T-helper 2 cell treated with Interferon-gamma antibody and Interleukin-4, amounts not matched to agents 5 μg/mL and 100 μg/mL, for 36 hours (primary cell): ENCODE results near the gene CACNB2.

Experiments
- DNase-seq: peaks from one replicate; pipeline ENCODE4 v3.0.0; 2021; ENCODE audit warnings: low spot score
- H3K27ac Mint-ChIP-seq: one replicate; pipeline ENCODE4 v1.8.0; 2021; ENCODE audit warnings: mild to moderate bottlenecking, mixed read lengths
- H3K27me3 Mint-ChIP-seq: one replicate; pipeline ENCODE4 v1.8.0; 2021; ENCODE audit warnings: low read depth, mixed read lengths
- H3K36me3 Mint-ChIP-seq: one replicate; pipeline ENCODE4 v1.8.0; 2021; ENCODE audit warnings: low read depth, mixed read lengths
- H3K4me1 Mint-ChIP-seq: one replicate; pipeline ENCODE4 v1.8.0; 2021; ENCODE audit warnings: low read depth, mixed read lengths
- H3K4me3 Mint-ChIP-seq: one replicate; pipeline ENCODE4 v1.8.0; 2022; ENCODE audit warnings: mild to moderate bottlenecking, moderate library complexity, mixed read lengths
- H3K9me3 Mint-ChIP-seq: one replicate; pipeline ENCODE4 v1.8.0; 2021; ENCODE audit warnings: mixed read lengths

Gene CACNB2

GRCh38 chr10:18282094-18282493 is 141.9 kb downstream of the CACNB2 start:
- Mint-ChIP-seq H3K36me3 (no peaks in the 10 kb centered on the region), H3K4me3 (no peak overlapping the region), H3K4me1 (no peaks in the 10 kb centered on the region), H3K9me3 (no peaks in the 10 kb centered on the region), H3K27me3 (no peaks in the 10 kb centered on the region), H3K27ac (no peak overlapping the region)
- DNase-seq, result no peak

GRCh38 chr10:18290651-18291313 is 150.6 kb downstream of the CACNB2 start:
- no peak for DNase-seq
- H3K27me3 Mint-ChIP-seq, result no peaks in the 10 kb centered on the region
- H3K36me3 Mint-ChIP-seq, result no peaks in the 10 kb centered on the region
- H3K9me3 Mint-ChIP-seq, result no peaks in the 10 kb centered on the region
- no peak overlapping the region for H3K27ac Mint-ChIP-seq
- H3K4me1 Mint-ChIP-seq, result no peaks in the 10 kb centered on the region
- no peak overlapping the region for H3K4me3 Mint-ChIP-seq

DNA sequence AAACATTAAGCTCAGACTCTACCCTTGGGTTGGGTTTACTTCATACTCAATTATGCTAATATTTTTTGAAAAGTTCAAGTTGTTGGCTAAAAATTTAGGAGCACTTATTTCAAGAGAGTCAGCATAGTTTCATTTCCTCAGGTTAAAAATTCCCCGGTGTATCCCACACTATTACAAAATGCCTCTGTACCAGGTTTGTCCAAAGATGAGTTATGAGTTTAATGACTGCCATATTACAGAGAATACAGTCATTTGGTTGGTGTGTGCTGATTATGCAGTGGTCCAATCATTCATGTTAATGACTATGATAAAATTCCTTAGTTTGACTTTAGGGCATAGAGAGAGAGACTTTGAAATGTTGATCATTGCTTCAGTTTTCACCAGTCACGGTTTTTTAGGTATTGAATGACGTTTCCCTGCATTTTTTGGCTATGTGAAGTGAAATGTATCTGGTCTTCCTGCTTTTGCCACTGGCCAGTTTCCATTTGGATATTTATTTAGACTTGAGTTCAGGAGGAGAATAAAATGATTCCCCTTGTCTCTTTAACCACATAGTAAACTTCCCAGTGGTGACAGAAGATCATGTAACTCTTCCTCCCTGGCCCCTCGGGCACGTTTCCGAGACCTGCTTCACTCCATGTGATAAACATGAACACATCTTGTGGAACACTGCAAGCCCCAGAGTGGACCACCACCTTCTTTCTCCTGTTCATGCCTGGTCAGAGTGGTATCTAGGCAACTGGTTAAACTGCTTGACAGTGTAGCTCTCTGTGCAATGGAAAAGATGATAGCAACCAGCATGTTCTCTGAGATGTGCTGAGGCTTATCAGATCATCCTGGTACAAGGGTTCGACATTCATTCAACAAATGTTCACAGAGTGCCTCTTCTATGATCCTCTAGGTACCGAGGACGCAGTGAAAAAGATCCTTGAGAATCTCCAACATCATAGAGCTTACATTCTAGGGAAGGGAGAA is 153.6 kb downstream of the CACNB2 start:
- no peaks in the 10 kb centered on the region for H3K9me3 Mint-ChIP-seq
- no peaks in the 10 kb centered on the region for H3K4me1 Mint-ChIP-seq
- no peak overlapping the region for H3K4me3 Mint-ChIP-seq
- DNase-seq, result no peak
- no peaks in the 10 kb centered on the region for H3K36me3 Mint-ChIP-seq
- H3K27ac Mint-ChIP-seq, result no peak overlapping the region
- H3K27me3 Mint-ChIP-seq, result no peaks in the 10 kb centered on the region

DNA sequence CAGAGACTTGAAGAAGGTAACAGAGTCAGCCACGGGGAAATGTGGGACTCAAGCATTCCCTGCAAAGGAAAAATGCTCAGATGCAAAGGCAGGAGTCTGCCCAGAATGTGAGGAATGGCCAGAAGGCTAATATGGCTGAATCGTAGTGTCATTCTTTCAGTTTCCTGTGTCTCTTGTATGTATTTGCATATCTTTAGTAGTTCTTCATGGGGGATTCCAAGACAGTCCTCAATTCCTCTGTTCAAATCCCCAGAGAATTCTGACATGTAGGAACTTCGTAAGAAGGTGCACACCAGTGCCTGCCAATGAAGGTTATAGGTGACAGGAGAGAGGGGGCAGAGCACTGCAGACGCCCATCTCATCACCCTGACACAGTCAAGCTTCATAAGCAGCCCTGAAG is 154.4 kb downstream of the CACNB2 start:
- Mint-ChIP-seq H3K9me3 (no peaks in the 10 kb centered on the region), H3K27ac (no peak overlapping the region), H3K27me3 (no peaks in the 10 kb centered on the region), H3K4me3 (no peak overlapping the region), H3K36me3 (no peaks in the 10 kb centered on the region), H3K4me1 (no peaks in the 10 kb centered on the region)
- DNase-seq, result no peak

DNA sequence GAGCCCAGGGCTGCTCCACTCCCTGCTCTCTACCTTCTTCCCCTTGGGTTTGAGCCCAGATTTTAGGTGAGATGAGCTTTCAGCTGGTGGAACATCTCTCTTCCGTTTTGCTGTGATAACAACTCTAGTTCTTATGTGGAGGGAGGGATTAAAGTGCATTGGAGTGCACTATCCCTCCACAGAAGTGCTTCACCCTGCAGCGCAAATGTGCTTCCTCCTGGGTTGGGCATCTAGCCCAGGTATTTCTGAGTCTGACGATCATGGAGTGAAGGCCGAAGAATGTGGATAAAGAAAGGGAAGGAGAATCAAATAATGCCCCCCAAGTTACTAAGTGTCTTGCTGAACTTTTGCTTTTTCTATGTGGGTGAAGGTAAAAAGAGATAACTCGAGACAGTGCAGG is 157.4 kb downstream of the CACNB2 start:
- Mint-ChIP-seq H3K9me3 (no peaks in the 10 kb centered on the region), H3K4me1 (no peaks in the 10 kb centered on the region), H3K4me3 (no peak overlapping the region), H3K36me3 (no peaks in the 10 kb centered on the region), H3K27ac (no peak overlapping the region), H3K27me3 (no peaks in the 10 kb centered on the region)
- no peak for DNase-seq

GRCh38 chr10:18298256-18298655 is 158.0 kb downstream of the CACNB2 start:
- H3K4me3 Mint-ChIP-seq, result no peak overlapping the region
- DNase-seq, result no peak
- H3K9me3 Mint-ChIP-seq, result no peaks in the 10 kb centered on the region
- H3K4me1 Mint-ChIP-seq, result no peaks in the 10 kb centered on the region
- no peaks in the 10 kb centered on the region for H3K36me3 Mint-ChIP-seq
- H3K27ac Mint-ChIP-seq, result no peak overlapping the region
- H3K27me3 Mint-ChIP-seq, result no peaks in the 10 kb centered on the region

DNA sequence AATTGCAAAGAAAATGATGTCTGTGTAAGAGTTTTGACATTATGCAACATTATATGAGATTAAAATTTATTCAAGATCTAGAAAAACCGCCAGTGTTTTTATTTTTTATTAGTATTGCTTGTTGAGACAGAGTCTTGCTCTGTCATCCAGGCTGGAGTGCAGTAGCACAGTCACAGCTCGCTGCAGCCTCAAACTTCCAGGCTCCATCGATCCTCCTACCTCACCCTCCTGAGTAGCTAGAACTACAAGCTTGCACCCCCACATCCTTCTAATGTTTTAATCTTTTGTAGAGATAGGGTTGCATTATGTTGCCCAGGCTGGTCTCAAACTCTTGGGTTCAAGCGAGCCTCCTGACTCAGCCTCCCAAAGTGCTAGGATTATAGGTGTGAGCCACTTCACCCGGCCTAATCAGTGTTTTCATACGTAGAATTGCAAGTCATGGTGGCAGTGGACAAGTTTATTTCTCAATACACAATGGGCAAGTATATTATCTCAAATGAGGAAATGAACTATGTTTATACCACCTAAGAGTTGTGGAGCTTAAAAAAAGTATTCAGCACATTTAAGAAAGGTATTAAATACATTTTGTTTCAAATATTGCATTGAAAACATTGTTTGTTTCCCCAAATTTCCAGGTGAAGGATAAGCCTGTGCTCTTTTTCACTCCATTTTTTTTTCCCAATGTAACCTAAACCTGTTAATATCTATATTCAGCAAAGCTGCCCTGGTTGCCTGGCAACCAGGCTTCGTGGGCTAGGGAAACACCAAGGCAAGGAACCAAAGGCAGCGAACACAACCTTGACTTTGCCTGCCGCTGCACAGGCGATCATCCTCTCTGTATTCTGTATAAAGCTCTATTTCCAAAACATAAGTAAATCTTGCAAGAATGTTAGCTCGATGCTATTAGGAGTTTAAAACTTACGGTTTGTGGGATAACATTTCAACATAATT is 163.9 kb downstream of the CACNB2 start:
- Mint-ChIP-seq H3K27ac (no peak overlapping the region), H3K9me3 (no peaks in the 10 kb centered on the region), H3K27me3 (no peaks in the 10 kb centered on the region), H3K36me3 (no peaks in the 10 kb centered on the region), H3K4me3 (no peak overlapping the region), H3K4me1 (no peaks in the 10 kb centered on the region)
- no peak for DNase-seq

GRCh38 chr10:18306031-18306430 is 165.8 kb downstream of the CACNB2 start:
- Mint-ChIP-seq H3K4me1 (no peaks in the 10 kb centered on the region), H3K27ac (no peak overlapping the region), H3K4me3 (no peak overlapping the region), H3K9me3 (no peaks in the 10 kb centered on the region), H3K36me3 (no peaks in the 10 kb centered on the region), H3K27me3 (no peaks in the 10 kb centered on the region)
- DNase-seq, result no peak

- no peak for DNase-seq
- H3K4me1 Mint-ChIP-seq, result no peaks in the 10 kb centered on the region
- H3K27ac Mint-ChIP-seq, result no peak overlapping the region
- no peaks in the 10 kb centered on the region for H3K27me3 Mint-ChIP-seq
- H3K36me3 Mint-ChIP-seq, result no peaks in the 10 kb centered on the region
- H3K4me3 Mint-ChIP-seq, result no peak overlapping the region
- H3K9me3 Mint-ChIP-seq, result no peaks in the 10 kb centered on the region
These were observed 168.4 kb downstream of the CACNB2 start for GRCh38 chr10:18308600-18308999.

DNA sequence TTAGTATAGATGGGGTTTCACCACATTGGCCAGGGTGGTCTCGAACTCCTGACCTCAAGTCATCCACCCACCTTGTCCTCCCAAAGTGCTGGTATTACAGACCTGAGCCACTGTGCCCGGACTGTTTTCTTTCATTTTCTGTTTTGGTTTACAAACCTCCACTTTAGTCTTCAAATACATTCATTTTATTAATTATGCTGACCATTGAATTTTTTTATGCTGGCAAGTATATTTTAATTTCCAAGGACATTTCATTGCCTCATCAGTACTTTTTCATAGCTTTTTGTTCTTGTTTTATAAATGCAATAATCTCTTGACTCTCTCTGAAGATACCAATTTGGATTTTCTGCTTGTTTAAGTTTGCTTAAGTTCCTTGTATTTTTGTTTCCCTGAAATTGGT is 170.5 kb downstream of the CACNB2 start:
- no peaks in the 10 kb centered on the region for H3K36me3 Mint-ChIP-seq
- no peaks in the 10 kb centered on the region for H3K9me3 Mint-ChIP-seq
- H3K27ac Mint-ChIP-seq, result no peak overlapping the region
- DNase-seq, result no peak
- no peaks in the 10 kb centered on the region for H3K27me3 Mint-ChIP-seq
- no peaks in the 10 kb centered on the region for H3K4me1 Mint-ChIP-seq
- no peak overlapping the region for H3K4me3 Mint-ChIP-seq

- H3K9me3 Mint-ChIP-seq, result no peaks in the 10 kb centered on the region
- no peak overlapping the region for H3K4me3 Mint-ChIP-seq
- H3K27ac Mint-ChIP-seq, result no peak overlapping the region
- DNase-seq, result no peak
- no peaks in the 10 kb centered on the region for H3K4me1 Mint-ChIP-seq
- H3K27me3 Mint-ChIP-seq, result no peaks in the 10 kb centered on the region
- H3K36me3 Mint-ChIP-seq, result no peaks in the 10 kb centered on the region
These were observed 172.3 kb downstream of the CACNB2 start for GRCh38 chr10:18312374-18313139.

- Mint-ChIP-seq H3K9me3 (no peaks in the 10 kb centered on the region), H3K4me1 (no peaks in the 10 kb centered on the region), H3K27ac (no peak overlapping the region), H3K27me3 (no peaks in the 10 kb centered on the region), H3K4me3 (no peak overlapping the region), H3K36me3 (no peaks in the 10 kb centered on the region)
- no peak for DNase-seq
These were observed 172.9 kb downstream of the CACNB2 start for GRCh38 chr10:18313140-18313530.

- no peak for DNase-seq
- Mint-ChIP-seq H3K36me3 (no peaks in the 10 kb centered on the region), H3K4me1 (no peaks in the 10 kb centered on the region), H3K27ac (no peak overlapping the region), H3K9me3 (no peaks in the 10 kb centered on the region), H3K4me3 (no peak overlapping the region), H3K27me3 (no peaks in the 10 kb centered on the region)
These were observed 173.4 kb downstream of the CACNB2 start for GRCh38 chr10:18313626-18314025.
